IMR-90 (cell line): ENCODE results near the gene NUDT1. TPM values are rescaled to one million over a fixed set of nuclear protein-coding genes. Genes with fewer than 3 reads are reported as not detected.

Experiments used
- ATAC-seq: fragments of 200-7000 bp; cut with Tn5 transposase; 2 replicates; pipeline ENCODE4 v1.9.1; 2020; ENCODE audit warnings: low read depth, mild to moderate bottlenecking, moderate library complexity
- BruUV-seq: library from RNA; stranded (reverse); fragments of 400-500 nt; replicated peaks from 2 replicates; lab custom pipeline; 2021; lab: Mats Ljungman, UMichigan
- CTCF ChIA-PET: fragments of 300-600 bp; formaldehyde crosslinking; extraction: SDS; loops from one replicate; lab custom pipeline; 2021; ENCODE audit warnings: antibody characterized with exemption; lab: Yijun Ruan, JAX
- POLR2A ChIA-PET: fragments of 300-600 bp; sonication (Branson Sonifier 250); formaldehyde crosslinking; loops from one replicate; lab custom pipeline; 2022; ENCODE audit warnings: antibody characterized with exemption; ENCODE audit not compliant: unreplicated experiment; lab: Charles Lee
- DNase-seq: peaks from one replicate; pipeline ENCODE4 v3.0.0; 2013
- H2AFZ ChIP-seq: replicated peaks from 2 replicates; pipeline ENCODE3; 2013; ENCODE audit warnings: low read length, mild to moderate bottlenecking; ENCODE audit not compliant: poor library complexity
- H2AK5ac ChIP-seq: 2 replicates; pipeline ENCODE4 v1.6.1; 2013; ENCODE audit warnings: low read depth, low read length, inconsistent platforms
- H2AK9ac ChIP-seq: replicated peaks from 2 replicates; pipeline ENCODE3; 2013; ENCODE audit warnings: mild to moderate bottlenecking, low read depth, low read length, moderate library complexity; ENCODE audit not compliant: poor library complexity
- H2BK120ac ChIP-seq: 2 replicates; pipeline ENCODE4 v1.6.1; 2013; ENCODE audit warnings: low read depth, low read length, inconsistent platforms
- H2BK15ac ChIP-seq: 3 replicates; pipeline ENCODE4 v1.6.1; 2013; ENCODE audit warnings: low read depth, low read length, inconsistent platforms
- H2BK20ac ChIP-seq: 2 replicates; pipeline ENCODE4 v1.6.1; 2013; ENCODE audit warnings: low read depth, mild to moderate bottlenecking, inconsistent platforms, low read length, moderate library complexity
- H2BK5ac ChIP-seq: 2 replicates; pipeline ENCODE4 v1.6.1; 2013; ENCODE audit warnings: mild to moderate bottlenecking, low read depth, low read length, inconsistent platforms; ENCODE audit not compliant: poor library complexity, severe bottlenecking
- H3K14ac ChIP-seq: replicated peaks from 2 replicates; pipeline ENCODE4 v1.6.1; 2013; ENCODE audit warnings: low read depth, low read length, inconsistent platforms
- H3K18ac ChIP-seq: 2 replicates; pipeline ENCODE4 v1.6.1; 2013; ENCODE audit warnings: low read depth, low read length, control low read depth
- H3K23ac ChIP-seq: 2 replicates; pipeline ENCODE4 v1.6.1; 2013; ENCODE audit warnings: low read depth, low read length, inconsistent platforms
- H3K27ac ChIP-seq: 2 replicates; pipeline ENCODE4 v1.5.1; 2013; ENCODE audit warnings: mild to moderate bottlenecking, control low read depth, low read length; ENCODE audit not compliant: insufficient read depth
- H3K27me3 ChIP-seq: 2 replicates; pipeline ENCODE4 v1.6.1; 2013; ENCODE audit warnings: low read length; ENCODE audit not compliant: control insufficient read depth, insufficient read depth
- H3K36me3 ChIP-seq: 2 replicates; pipeline ENCODE4 v1.6.1; 2013; ENCODE audit warnings: low read length, mixed read lengths; ENCODE audit not compliant: control insufficient read depth, insufficient read depth
- H3K4ac ChIP-seq: 2 replicates; pipeline ENCODE4 v1.6.1; 2013; ENCODE audit warnings: low read depth, low read length, inconsistent platforms
- H3K4me1 ChIP-seq: 2 replicates; pipeline ENCODE4 v1.6.1; 2013; ENCODE audit warnings: low read length, mixed read lengths; ENCODE audit not compliant: control insufficient read depth, insufficient read depth
- H3K4me2 ChIP-seq: 2 replicates; pipeline ENCODE4 v1.6.1; 2013; ENCODE audit warnings: low read depth, mild to moderate bottlenecking, control low read depth, low read length, moderate library complexity
- H3K4me3 ChIP-seq: 2 replicates; pipeline ENCODE4 v1.5.1; 2013; ENCODE audit warnings: low read depth, mild to moderate bottlenecking, control low read depth, low read length, moderate library complexity; ENCODE audit not compliant: insufficient read depth
- H3K56ac ChIP-seq: 2 replicates; pipeline ENCODE4 v1.6.1; 2013; ENCODE audit warnings: low read length, inconsistent platforms; ENCODE audit not compliant: insufficient read depth; ENCODE audit errors: extremely low read depth
- H3K79me1 ChIP-seq, 2 experiments: 2 replicates each; pipeline ENCODE4 v1.6.1; 2013; ENCODE audit warnings: low read length in 2 of 2, inconsistent platforms in 1 of 2, low read depth in 1 of 2
- H3K9ac ChIP-seq: 2 replicates; pipeline ENCODE4 v1.6.1; 2013; ENCODE audit warnings: low read depth, low read length, control low read depth
- H3K9me1 ChIP-seq: 2 replicates; pipeline ENCODE4 v1.6.1; 2013; ENCODE audit warnings: low read length, inconsistent platforms; ENCODE audit not compliant: insufficient read depth
- H3K9me3 ChIP-seq: 2 replicates; pipeline ENCODE4 v1.6.1; 2013; ENCODE audit warnings: low read length; ENCODE audit not compliant: control insufficient read depth, insufficient read depth
- H4K20me1 ChIP-seq: 2 replicates; pipeline ENCODE4 v1.6.1; 2013; ENCODE audit warnings: low read length, inconsistent platforms; ENCODE audit not compliant: insufficient read depth
- H4K5ac ChIP-seq: 2 replicates; pipeline ENCODE4 v1.6.1; 2013; ENCODE audit warnings: mild to moderate bottlenecking, low read depth, low read length, control low read depth
- H4K8ac ChIP-seq, 2 experiments: 2 replicates each; pipeline ENCODE4 v1.6.1; 2013; ENCODE audit warnings: low read depth in 2 of 2, low read length in 2 of 2, control low read depth in 1 of 2, inconsistent platforms in 1 of 2
- H4K91ac ChIP-seq: 2 replicates; pipeline ENCODE4 v1.6.1; 2013; ENCODE audit warnings: low read depth, low read length, inconsistent platforms; ENCODE audit not compliant: insufficient read depth
- BHLHE40 ChIP-seq: fragments of 150-350 bp; IDR thresholded peaks from 2 replicates; pipeline ENCODE4 v1.6.1; 2016; ENCODE audit warnings: mild to moderate bottlenecking, low read depth, low read length
- CEBPB ChIP-seq: IDR thresholded peaks from 2 replicates; pipeline ENCODE4 v1.6.1; 2012; ENCODE audit warnings: low read depth, low read length, improper control_type of control experiment
- CHD1 ChIP-seq: IDR thresholded peaks from 2 replicates; pipeline ENCODE4 v1.6.1; 2012; ENCODE audit warnings: low read depth, low read length, improper control_type of control experiment
- CTCF ChIP-seq: conservative IDR thresholded peaks from 2 replicates; pipeline ENCODE4 v1.5.1; 2012; ENCODE audit warnings: mild to moderate bottlenecking, low read depth, low read length, improper control_type of control experiment
- ELK1 ChIP-seq: fragments of 150-350 bp; IDR thresholded peaks from 2 replicates; pipeline ENCODE4 v1.6.1; 2016; ENCODE audit warnings: low read depth, mild to moderate bottlenecking, low read length, moderate library complexity, borderline replicate concordance
- MAFK ChIP-seq: IDR thresholded peaks from 2 replicates; pipeline ENCODE4 v1.6.1; 2012; ENCODE audit warnings: low read depth, low read length, improper control_type of control experiment
- MAZ ChIP-seq: IDR thresholded peaks from 2 replicates; pipeline ENCODE4 v1.6.1; 2012; ENCODE audit warnings: low read depth, mild to moderate bottlenecking, low read length, improper control_type of control experiment, moderate library complexity, borderline replicate concordance
- MXI1 ChIP-seq: IDR thresholded peaks from 2 replicates; pipeline ENCODE4 v1.6.1; 2012; ENCODE audit warnings: low read depth, mild to moderate bottlenecking, low read length, moderate library complexity, borderline replicate concordance
- NFE2L2 ChIP-seq: fragments of 150-350 bp; IDR thresholded peaks from 2 replicates; pipeline ENCODE4 v1.6.1; 2016; ENCODE audit warnings: low read depth, mild to moderate bottlenecking, low read length
- POLR2A ChIP-seq: IDR thresholded peaks from 2 replicates; pipeline ENCODE4 v1.6.1; 2012; ENCODE audit warnings: mild to moderate bottlenecking, low read depth, low read length
- RAD21 ChIP-seq: IDR thresholded peaks from 2 replicates; pipeline ENCODE4 v1.6.1; 2012; ENCODE audit warnings: low read length, improper control_type of control experiment
- RFX5 ChIP-seq: IDR thresholded peaks from 2 replicates; pipeline ENCODE4 v1.8.0; 2012; ENCODE audit warnings: low read depth, mild to moderate bottlenecking, low read length, moderate library complexity
- SMC3 ChIP-seq: fragments of 150-350 bp; IDR thresholded peaks from 2 replicates; pipeline ENCODE4 v1.6.1; 2016; ENCODE audit warnings: low read depth, mild to moderate bottlenecking, antibody characterized with exemption, low read length, moderate library complexity
- USF2 ChIP-seq: fragments of 150-350 bp; IDR thresholded peaks from 2 replicates; pipeline ENCODE4 v1.6.1; 2017; ENCODE audit warnings: mild to moderate bottlenecking, antibody characterized with exemption, low read length, low read depth
- WGBS, 2 experiments: methylation state at CpG; one replicate each; pipeline versions ENCODE4 v1.1.5 to v1.1.7; 2013; ENCODE audit warnings: missing lambda C conversion rate in 2 of 2; ENCODE audit not compliant: insufficient read length in 1 of 2; ENCODE audit errors: extremely low coverage in 2 of 2; 5-methylcytosine and 5-hydroxymethylcytosine counted together
- dilution Hi-C: fragments of 300-500 bp; cut with HindIII; formaldehyde crosslinking; loops from one replicate; pipeline ENCODE4 v1.14.3; 2018; ENCODE audit warnings: low sequenced_read_pairs; ENCODE audit not compliant: unreplicated experiment
- in situ Hi-C: fragments of 300-500 bp; cut with MboI; formaldehyde crosslinking; loops from 3 replicates; pipeline ENCODE4 v1.14.3; 2019; ENCODE audit warnings: low sequenced_read_pairs, inconsistent platforms, mixed read lengths
- intact Hi-C: fragments of 100-400 bp; cut with micrococcal nuclease; formaldehyde crosslinking; loops from 2 replicates; pipeline ENCODE4 v1.10.0; 2022
- polyA plus RNA-seq, 3 experiments: library from polyadenylated mRNA; depleted of rRNA; stranded (reverse); fragments of >200 nt; gene quantifications; 2 replicates each; pipeline ENCODE4 v1.2.3, GENCODE V29; 2012; ENCODE audit warnings: low replicate concordance in 1 of 3
- total RNA-seq: library from RNA; depleted of rRNA; stranded (reverse); fragments of >200 nt; gene quantifications from 2 replicates; pipeline ENCODE4 v1.2.3, GENCODE V29; 2012

Gene NUDT1
- total and polyA plus RNA-seq, 2 of the 4 experiments (the other 2 are of a cell fraction) = 33.4 to 49.1 TPM

- H2AK9ac ChIP-seq = no peak overlapping the region
- H3K9me1 ChIP-seq = 0 out of 2 replicates have a peak, but pooled peaks cover 3% of the 10 kb centered on the region
- H3K4me1 ChIP-seq = no peaks in the 10 kb centered on the region
- no peak overlapping the region for H3K4me3 ChIP-seq
- no peak overlapping the region for H2AFZ ChIP-seq
- H3K23ac ChIP-seq = no peak overlapping the region
- peaks cover 1% of the 10 kb centered on the region; the same call in 1 of the 2 replicates for H4K20me1 ChIP-seq
- dilution Hi-C loops = no loop called here
- peaks cover 0 to 20% of the 10 kb centered on the region in 2 experiments; a peak in 1 of 4 replicates for H3K79me1 ChIP-seq
- POLR2A ChIA-PET = no interaction called here
- no peak overlapping the region for H4K91ac ChIP-seq
- no peak overlapping the region for H3K56ac ChIP-seq
- no peak overlapping the region for H4K8ac ChIP-seq
- WGBS, 2 experiments = 94% methylated on average over 23 of the region's 33 CpGs; no CpG with 5 or more reads in 1 of the 2 experiments
- no peak overlapping the region for H3K27ac ChIP-seq
- no peak overlapping the region for H4K5ac ChIP-seq
- no peak overlapping the region for H3K4me2 ChIP-seq
- ATAC-seq (no peak), DNase-seq (no peak)
- no peak overlapping the region for H3K18ac ChIP-seq
- H3K36me3 ChIP-seq = peaks cover 23% of the 10 kb centered on the region
- H2BK15ac ChIP-seq = no peak overlapping the region
- BruUV-seq = no TSS peak
- CTCF ChIA-PET = no interaction called here
- H2BK120ac ChIP-seq = no peak overlapping the region
- H3K27me3 ChIP-seq = no peaks in the 10 kb centered on the region
- no peak overlapping the region for H2BK5ac ChIP-seq
- H3K4ac ChIP-seq = no peak overlapping the region
- no peak overlapping the region for H3K9ac ChIP-seq
- in situ Hi-C loops = no loop called here
- H2BK20ac ChIP-seq = no peak overlapping the region
- no peak overlapping the region for H3K14ac ChIP-seq
- H3K9me3 ChIP-seq = no peaks in the 10 kb centered on the region
- intact Hi-C loops = no loop called here
- H2AK5ac ChIP-seq = no peak overlapping the region; the same call in 1 of the 2 replicates
- TF ChIP-seq CHD1 (no peak), BHLHE40 (no peak), NFE2L2 (no peak), MAFK (no peak), CEBPB (no peak), CTCF (no peak), MXI1 (no peak), RAD21 (no peak), RFX5 (no peak), ELK1 (no peak), POLR2A (no peak), SMC3 (no peak), MAZ (no peak), USF2 (no peak)
Observed at GRCh38 chr7:2255145-2256139, 13.4 kb downstream of the NUDT1 start.
